ENCODE measurements around the gene STK32C.
A peak's percentile ranks its signal among the peaks of the same experiment; 100 is the strongest.

STK32C gene

DNA sequence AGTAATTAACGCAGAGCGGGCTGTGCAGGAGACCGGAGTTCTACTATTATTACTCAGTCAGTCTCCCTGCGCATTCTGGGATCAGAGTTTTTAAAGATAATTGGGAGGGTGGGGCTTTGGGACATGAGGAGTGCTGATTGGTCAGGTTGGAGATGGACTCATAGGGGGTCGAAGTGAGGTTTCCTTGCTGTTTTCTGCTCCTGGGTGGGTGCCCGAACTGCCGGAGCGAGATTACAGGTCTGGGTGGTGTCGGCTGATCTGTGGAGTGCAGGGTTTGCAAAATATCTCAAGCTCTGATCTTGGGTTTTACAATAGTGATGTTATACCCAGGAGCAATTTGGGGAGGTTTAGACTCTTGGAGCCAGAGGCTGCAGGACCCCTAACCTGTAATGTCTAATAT lies 20.4 kb upstream of the STK32C start:
- H3K4me3 ChIP-seq (ENCODE audit: low read depth, low read length): no peak overlapping the region
- TF ChIP-seq, protein P1, sequence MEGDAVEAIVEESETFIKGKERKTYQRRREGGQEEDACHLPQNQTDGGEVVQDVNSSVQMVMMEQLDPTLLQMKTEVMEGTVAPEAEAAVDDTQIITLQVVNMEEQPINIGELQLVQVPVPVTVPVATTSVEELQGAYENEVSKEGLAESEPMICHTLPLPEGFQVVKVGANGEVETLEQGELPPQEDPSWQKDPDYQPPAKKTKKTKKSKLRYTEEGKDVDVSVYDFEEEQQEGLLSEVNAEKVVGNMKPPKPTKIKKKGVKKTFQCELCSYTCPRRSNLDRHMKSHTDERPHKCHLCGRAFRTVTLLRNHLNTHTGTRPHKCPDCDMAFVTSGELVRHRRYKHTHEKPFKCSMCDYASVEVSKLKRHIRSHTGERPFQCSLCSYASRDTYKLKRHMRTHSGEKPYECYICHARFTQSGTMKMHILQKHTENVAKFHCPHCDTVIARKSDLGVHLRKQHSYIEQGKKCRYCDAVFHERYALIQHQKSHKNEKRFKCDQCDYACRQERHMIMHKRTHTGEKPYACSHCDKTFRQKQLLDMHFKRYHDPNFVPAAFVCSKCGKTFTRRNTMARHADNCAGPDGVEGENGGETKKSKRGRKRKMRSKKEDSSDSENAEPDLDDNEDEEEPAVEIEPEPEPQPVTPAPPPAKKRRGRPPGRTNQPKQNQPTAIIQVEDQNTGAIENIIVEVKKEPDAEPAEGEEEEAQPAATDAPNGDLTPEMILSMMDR (IDR thresholded peaks at IDR 0.05; ENCODE audit: insufficient read depth, low read depth, low read length, missing control alignments): no peak
- no peak for DNase-seq (ENCODE audit: low read depth)

DNA sequence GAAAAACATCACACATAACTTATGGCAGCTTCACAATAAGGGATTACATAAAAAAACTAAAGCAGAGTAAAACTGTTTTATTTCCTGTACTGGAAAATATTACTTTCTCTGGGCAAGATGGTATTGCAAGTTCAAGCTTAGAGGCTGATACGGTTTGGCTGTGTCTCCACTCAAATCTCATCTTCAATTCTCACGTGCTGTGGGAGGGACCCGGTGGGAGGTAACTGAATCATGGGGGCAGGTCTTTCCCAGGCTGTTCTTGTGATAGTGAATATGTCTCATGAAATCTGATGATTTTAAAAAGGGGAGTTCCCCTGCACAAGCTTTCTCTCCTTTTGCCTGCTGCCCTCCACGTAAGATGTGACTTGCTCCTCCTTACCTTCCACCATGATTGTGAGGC lies 19.2 kb upstream of the STK32C start:
- TF ChIP-seq, protein P1 (IDR thresholded peaks at IDR 0.05; ENCODE audit: insufficient read depth, low read depth, low read length, missing control alignments): no peak
- DNase-seq (ENCODE audit: low read depth): peak; percentile 35
- no peak overlapping the region for H3K4me3 ChIP-seq (ENCODE audit: low read depth, low read length)

- TF ChIP-seq, protein P1 (IDR thresholded peaks at IDR 0.05; ENCODE audit: insufficient read depth, low read depth, low read length, missing control alignments): no peak
- H3K4me3 ChIP-seq (ENCODE audit: low read depth, low read length): no peak overlapping the region
- DNase-seq (ENCODE audit: low read depth): peak; percentile 72
Measured at GRCh38 chr10:132326344-132326889, 18.7 kb upstream of the STK32C start.

- DNase-seq (ENCODE audit: low read depth): no peak
- TF ChIP-seq, protein P1 (IDR thresholded peaks at IDR 0.05; ENCODE audit: insufficient read depth, low read depth, low read length, missing control alignments): no peak
- H3K4me3 ChIP-seq (ENCODE audit: low read depth, low read length): no peak overlapping the region
Measured at GRCh38 chr10:132324186-132324585, 16.4 kb upstream of the STK32C start.

DNA sequence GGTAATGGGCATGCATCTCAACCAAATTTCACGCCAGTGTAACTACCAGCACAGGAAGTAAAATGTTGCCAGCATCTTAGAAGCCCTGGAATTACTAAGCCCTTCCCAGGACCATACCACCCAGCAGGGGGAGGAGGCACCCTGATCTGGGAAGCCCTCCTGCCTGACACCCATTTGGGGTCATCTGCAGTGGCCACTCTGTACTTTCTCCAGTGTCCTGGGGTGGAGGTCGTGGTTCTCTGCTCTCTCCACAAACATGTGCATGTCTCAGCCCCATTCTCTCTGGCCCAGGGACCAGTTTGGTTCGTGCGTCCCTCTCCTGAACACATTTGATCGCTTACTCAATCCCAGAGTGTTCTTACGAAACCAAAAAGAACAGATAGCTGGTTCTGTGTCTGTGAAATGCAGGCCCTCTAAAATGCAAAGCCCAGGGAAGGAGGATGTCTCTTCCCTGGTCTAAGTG lies 14.9 kb upstream of the STK32C start:
- TF ChIP-seq, protein P1 (IDR thresholded peaks at IDR 0.05; ENCODE audit: insufficient read depth, low read depth, low read length, missing control alignments): no peak
- no peak overlapping the region for H3K4me3 ChIP-seq (ENCODE audit: low read depth, low read length)
- DNase-seq (ENCODE audit: low read depth): peak; percentile 51

DNA sequence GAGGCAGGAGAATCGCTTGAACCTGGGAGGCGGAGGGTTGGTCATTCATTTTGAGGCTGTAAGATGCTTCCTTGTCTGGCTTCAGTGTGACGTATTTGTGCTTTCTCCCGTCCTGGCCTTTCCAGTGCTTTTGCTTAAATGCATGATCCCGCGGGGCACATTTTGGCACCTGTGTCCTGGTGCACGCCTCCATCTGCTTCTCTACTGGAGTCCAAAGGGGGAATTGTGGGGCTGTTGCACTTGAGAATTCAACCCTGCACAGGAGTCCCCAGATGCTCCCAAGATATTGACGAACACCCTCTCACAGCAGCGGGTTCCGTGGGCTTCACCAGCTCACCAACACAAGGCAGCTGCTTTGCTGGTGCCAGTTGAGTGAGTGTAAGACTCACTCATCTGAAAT lies 14.0 kb upstream of the STK32C start:
- TF ChIP-seq, protein P1 (IDR thresholded peaks at IDR 0.05; ENCODE audit: insufficient read depth, low read depth, low read length, missing control alignments): no peak
- H3K4me3 ChIP-seq (ENCODE audit: low read depth, low read length): no peak overlapping the region
- no peak for DNase-seq (ENCODE audit: low read depth)

Data from GM12865 (cell line).